RPMI7951 (cell line): ENCODE results near the gene PLOD3. TPM values are rescaled to one million over a fixed set of nuclear protein-coding genes. Genes with fewer than 3 reads are reported as not detected.
A peak's percentile ranks its signal among the peaks of the same experiment; 100 is the strongest.
"Not testable (repeated sequence)": the region's sequence is repeated elsewhere in the genome, so short reads cannot be mapped to it uniquely, and the experiment has no call there.

Experiments
- DNase-seq: peaks from one replicate; pipeline ENCODE4 v3.0.0-alpha.2; 2012; ENCODE audit warnings: low read depth
- total RNA-seq: library from RNA; depleted of rRNA; stranded (reverse); fragments of >200 nt; shearing (Covaris generic); gene quantifications from 2 replicates; pipeline ENCODE4 v1.2.3, GENCODE V29; 2014

PLOD3 gene
- total RNA-seq, 1 experiment from 2014 or later, result 167 TPM

- DNase-seq, result no peak
These were observed 5.4 kb downstream of the PLOD3 start for GRCh38 chr7:101212014-101212413.

- DNase-seq, result no peak
These were observed 5.9 kb downstream of the PLOD3 start for GRCh38 chr7:101211501-101211900.

- DNase-seq, result no peak
These were observed 7.2 kb downstream of the PLOD3 start for GRCh38 chr7:101210143-101210542.

- no peak for DNase-seq
These were observed 8.6 kb downstream of the PLOD3 start for GRCh38 chr7:101208794-101209193.

- DNase-seq, result no peak
These were observed 9.9 kb downstream of the PLOD3 start for GRCh38 chr7:101207459-101207858.

GRCh38 chr7:101206665-101207042 is 10.7 kb downstream of the PLOD3 start:
- no peak for DNase-seq

GRCh38 chr7:101205901-101206664 is 11.3 kb downstream of the PLOD3 start:
- no peak for DNase-seq

- peak; percentile 58 for DNase-seq
These were observed 13.3 kb downstream of the PLOD3 start for GRCh38 chr7:101203740-101204738.

- DNase-seq, result no peak
These were observed 14.8 kb downstream of the PLOD3 start for GRCh38 chr7:101202603-101202918.

GRCh38 chr7:101201695-101202602 is 15.4 kb downstream of the PLOD3 start:
- no peak for DNase-seq

GRCh38 chr7:101200862-101201599 is 16.4 kb downstream of the PLOD3 start, which contains the start of gene MOGAT3:
TSS of gene MOGAT3 (minus strand) at chr7:101201036. CDS start at chr7:101200854, 182 bp downstream.
- no peak for DNase-seq

GRCh38 chr7:101200504-101200861 is 16.9 kb downstream of the PLOD3 start:
- DNase-seq, result no peak

GRCh38 chr7:101199522-101199921 is 17.9 kb downstream of the PLOD3 start:
- not testable (repeated sequence) for DNase-seq

GRCh38 chr7:101198476-101198875 is 18.9 kb downstream of the PLOD3 start:
- DNase-seq, result no peak

GRCh38 chr7:101197991-101198390 is 19.4 kb downstream of the PLOD3 start:
- DNase-seq, result no peak

- DNase-seq, result no peak
These were observed 21.5 kb downstream of the PLOD3 start for GRCh38 chr7:101195884-101196283.

GRCh38 chr7:101189109-101189508 is 28.3 kb downstream of the PLOD3 start:
- DNase-seq, result no peak

- no peak for DNase-seq
These were observed 30.4 kb downstream of the PLOD3 start for GRCh38 chr7:101186844-101187428.

- DNase-seq, result no peak
These were observed 31.2 kb downstream of the PLOD3 start for GRCh38 chr7:101186194-101186593.

GRCh38 chr7:101185258-101185839 is 32.0 kb downstream of the PLOD3 start:
- peak; percentile 72 for DNase-seq
